HFFc6 (cell line): ENCODE results near the gene MEF2B. TPM values are rescaled to one million over a fixed set of nuclear protein-coding genes. Genes with fewer than 3 reads are reported as not detected.

Experiments
- DNase-seq: peaks from one replicate; pipeline ENCODE4 v3.0.0-alpha.2; 2018
- H3K27ac Mint-ChIP-seq: 2 replicates; pipeline ENCODE4 v1.8.0; 2020; ENCODE audit warnings: mild to moderate bottlenecking, mixed read lengths
- H3K27me3 Mint-ChIP-seq: 2 replicates; pipeline ENCODE4 v1.8.0; 2021; ENCODE audit warnings: mild to moderate bottlenecking, moderate library complexity, mixed read lengths; ENCODE audit not compliant: insufficient read depth
- H3K36me3 Mint-ChIP-seq: 2 replicates; pipeline ENCODE4 v1.8.0; 2021; ENCODE audit warnings: low read depth, mixed read lengths
- H3K4me1 Mint-ChIP-seq: 2 replicates; pipeline ENCODE4 v1.8.0; 2020; ENCODE audit warnings: low read depth, mixed read lengths
- H3K4me3 Mint-ChIP-seq: 2 replicates; pipeline ENCODE4 v1.8.0; 2020; ENCODE audit warnings: mild to moderate bottlenecking, moderate library complexity, mixed read lengths
- H3K9me3 Mint-ChIP-seq: 2 replicates; pipeline ENCODE4 v1.8.0; 2020; ENCODE audit warnings: mild to moderate bottlenecking, mixed read lengths
- total RNA-seq, 6 experiments: library from RNA; stranded (reverse); fragmentation: NEBNext Ultra II Directional; extraction: Animal tissue kit (Norgen Biotek cat#: 25700); gene quantifications; 2 replicates in 1 of 6; 3 replicates in 5 of 6; pipeline ENCODE4 v1.2.3, GENCODE V29; 2021
- TF ChIP-seq, protein P1 (sequence below): fragments of 200-600 bp; sonication (generic); IDR thresholded peaks from 2 replicates; pipeline ENCODE4 v1.5.0; 2021; ENCODE audit warnings: antibody characterized with exemption, mild to moderate bottlenecking

Gene MEF2B
- total RNA-seq, 6 experiments from 2014 or later = 0.20 to 1.9 (median 0.82) TPM

DNA sequence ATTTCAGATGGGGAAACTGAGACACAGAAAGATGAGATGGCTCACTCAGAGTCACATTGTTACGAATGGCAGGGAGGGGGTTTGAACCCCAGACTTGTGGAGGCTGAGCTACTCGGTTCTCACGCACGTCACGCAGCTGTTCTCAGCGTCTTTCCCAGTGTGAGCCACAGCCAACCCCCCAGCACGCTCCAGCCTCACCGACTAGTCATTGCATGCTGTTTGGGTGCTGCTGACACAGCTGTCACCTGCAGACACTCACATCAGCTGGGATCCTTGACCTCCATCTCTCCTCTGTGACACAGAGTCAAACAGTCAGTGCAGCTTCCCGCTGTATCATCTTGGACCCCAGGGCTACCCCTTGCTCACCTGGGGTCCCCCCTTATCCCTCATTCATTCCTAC is 39.3 kb upstream of the MEF2B start:
- H3K4me1 Mint-ChIP-seq = no peaks in the 10 kb centered on the region
- H3K4me3 Mint-ChIP-seq = no peak overlapping the region
- H3K9me3 Mint-ChIP-seq = no peaks in the 10 kb centered on the region
- no peaks in the 10 kb centered on the region for H3K36me3 Mint-ChIP-seq
- no peak for DNase-seq
- H3K27me3 Mint-ChIP-seq = peaks cover 19% of the 10 kb centered on the region
- H3K27ac Mint-ChIP-seq = no peak overlapping the region
- TF ChIP-seq, protein P1, sequence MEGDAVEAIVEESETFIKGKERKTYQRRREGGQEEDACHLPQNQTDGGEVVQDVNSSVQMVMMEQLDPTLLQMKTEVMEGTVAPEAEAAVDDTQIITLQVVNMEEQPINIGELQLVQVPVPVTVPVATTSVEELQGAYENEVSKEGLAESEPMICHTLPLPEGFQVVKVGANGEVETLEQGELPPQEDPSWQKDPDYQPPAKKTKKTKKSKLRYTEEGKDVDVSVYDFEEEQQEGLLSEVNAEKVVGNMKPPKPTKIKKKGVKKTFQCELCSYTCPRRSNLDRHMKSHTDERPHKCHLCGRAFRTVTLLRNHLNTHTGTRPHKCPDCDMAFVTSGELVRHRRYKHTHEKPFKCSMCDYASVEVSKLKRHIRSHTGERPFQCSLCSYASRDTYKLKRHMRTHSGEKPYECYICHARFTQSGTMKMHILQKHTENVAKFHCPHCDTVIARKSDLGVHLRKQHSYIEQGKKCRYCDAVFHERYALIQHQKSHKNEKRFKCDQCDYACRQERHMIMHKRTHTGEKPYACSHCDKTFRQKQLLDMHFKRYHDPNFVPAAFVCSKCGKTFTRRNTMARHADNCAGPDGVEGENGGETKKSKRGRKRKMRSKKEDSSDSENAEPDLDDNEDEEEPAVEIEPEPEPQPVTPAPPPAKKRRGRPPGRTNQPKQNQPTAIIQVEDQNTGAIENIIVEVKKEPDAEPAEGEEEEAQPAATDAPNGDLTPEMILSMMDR = no peak

DNA sequence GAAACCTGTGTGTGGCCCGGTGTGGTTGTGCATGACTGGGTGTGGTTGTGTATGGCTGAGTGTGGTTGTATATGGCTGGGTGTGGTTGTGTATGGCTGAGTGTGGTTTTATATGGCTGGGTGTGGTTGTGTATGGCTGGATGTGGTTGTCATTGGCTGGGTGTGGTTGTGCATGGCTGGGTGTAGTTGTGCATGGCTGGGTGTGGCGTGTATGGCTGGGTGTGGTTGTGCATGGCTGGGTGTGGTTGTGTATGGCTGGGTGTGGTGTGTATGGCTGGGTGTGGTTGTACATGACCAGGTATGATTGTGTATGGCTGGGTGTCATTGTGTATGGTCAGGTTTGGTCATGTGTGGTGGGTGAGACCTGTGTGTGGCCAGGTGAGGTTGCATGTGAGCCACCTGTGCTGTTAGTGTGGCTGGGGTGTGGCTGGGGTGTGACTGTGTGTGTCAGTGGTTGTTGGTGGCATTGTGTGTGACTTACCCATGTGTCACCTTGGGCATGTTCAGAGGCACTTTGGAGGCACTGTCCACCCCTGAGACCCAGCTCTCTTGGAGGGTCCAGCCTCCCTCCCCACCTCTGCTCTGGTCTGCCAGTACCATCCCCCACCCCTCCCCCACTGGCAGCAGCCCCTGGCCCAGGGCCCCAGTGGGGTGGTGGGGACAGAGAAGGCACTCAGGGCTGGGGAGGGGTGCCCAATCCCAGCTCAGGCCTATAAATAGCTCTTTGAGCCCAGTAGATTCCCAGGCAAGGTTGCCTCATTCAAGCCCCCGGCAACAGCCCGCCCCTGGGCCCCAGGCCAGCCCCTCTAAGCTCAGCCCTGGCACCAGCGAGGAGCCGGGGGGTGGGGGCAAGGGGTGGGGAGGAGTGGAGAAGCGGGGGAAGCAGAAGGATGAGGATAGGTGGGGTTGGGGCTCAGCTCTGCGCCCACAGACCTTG is 37.8 kb upstream of the MEF2B start:
- Mint-ChIP-seq H3K4me1 (peaks cover under 1% of the 10 kb centered on the region), H3K27ac (no peak overlapping the region), H3K9me3 (no peaks in the 10 kb centered on the region), H3K36me3 (peaks cover under 1% of the 10 kb centered on the region; the same call in 1 of the 2 replicates), H3K27me3 (peaks cover 14% of the 10 kb centered on the region), H3K4me3 (no peak overlapping the region)
- TF ChIP-seq, protein P1 = no peak
- DNase-seq = no peak

DNA sequence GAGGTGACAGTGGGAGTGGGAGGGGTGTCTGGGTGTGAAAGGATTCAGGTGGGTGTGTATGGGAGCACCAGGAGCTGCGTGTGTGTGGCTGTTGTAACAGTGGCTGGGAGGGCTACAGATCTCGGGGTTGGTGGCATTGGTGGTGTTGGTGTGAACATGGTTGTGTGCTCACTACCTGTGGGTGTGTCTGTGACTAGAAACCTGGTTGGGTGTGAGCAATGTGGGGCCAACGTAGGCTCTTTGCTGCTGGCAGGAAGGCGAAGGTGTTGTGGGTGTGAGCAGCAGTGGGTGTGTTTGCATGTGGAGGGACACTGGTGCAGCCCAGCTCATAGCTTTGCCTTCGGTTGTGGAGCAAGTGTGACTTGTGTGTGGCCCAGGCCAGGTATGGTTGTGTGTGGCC is 36.9 kb upstream of the MEF2B start:
- TF ChIP-seq, protein P1 = no peak
- peaks cover 14% of the 10 kb centered on the region for H3K27me3 Mint-ChIP-seq
- peaks cover 11% of the 10 kb centered on the region for H3K4me1 Mint-ChIP-seq
- H3K9me3 Mint-ChIP-seq = no peaks in the 10 kb centered on the region
- no peak overlapping the region for H3K27ac Mint-ChIP-seq
- H3K4me3 Mint-ChIP-seq = no peak overlapping the region
- H3K36me3 Mint-ChIP-seq = peaks cover 10% of the 10 kb centered on the region
- DNase-seq = no peak

DNA sequence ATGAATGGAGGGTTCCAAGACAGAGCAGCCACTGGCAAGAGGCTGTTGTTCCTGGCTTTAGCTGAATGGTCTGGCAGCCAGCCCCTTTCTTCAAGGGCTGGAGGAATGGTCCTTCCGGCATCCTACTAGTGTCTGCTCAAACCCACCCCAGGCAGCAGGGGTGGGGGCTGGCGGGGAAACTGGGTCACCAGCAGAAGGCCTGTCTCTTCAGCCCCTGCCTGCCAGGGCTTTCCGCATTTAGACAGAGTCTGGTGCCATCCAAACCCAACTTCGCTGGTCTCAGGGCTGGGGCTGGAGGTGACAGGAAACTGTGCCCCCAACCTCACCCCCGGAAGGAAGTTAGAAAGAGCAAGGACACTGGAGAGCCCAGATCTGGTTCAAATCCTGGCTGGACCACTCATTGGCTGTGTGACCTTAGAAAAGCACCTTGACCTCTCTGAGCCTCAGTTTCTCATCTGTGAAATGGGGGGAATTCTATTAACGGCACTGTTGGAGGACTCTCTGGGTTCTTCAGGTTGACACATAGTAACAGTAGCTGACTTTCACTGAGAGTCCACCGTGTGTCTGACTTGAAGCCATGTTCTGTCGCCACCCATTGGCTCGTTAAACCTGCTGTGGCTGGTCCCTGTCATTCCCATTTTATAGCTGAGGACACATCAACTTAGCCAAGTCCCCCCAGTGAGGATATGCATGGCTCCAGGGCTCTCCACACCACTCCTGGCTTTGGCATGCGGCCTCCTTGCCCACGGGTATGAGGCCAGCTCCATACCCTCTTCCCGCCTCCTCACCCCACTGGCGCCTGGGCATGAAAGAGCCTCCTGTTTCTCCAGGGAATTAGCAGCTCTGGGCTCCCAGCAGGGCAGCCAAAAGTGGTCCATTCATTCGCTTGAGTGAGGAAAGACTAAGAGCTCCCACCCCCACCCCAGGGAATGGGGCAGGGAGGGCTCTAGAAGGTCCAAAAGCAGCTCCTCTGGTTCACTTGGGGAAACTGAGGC is 35.6 kb upstream of the MEF2B start:
- Mint-ChIP-seq H3K27me3 (peaks cover 9% of the 10 kb centered on the region), H3K27ac (no peak overlapping the region), H3K36me3 (peaks cover 11% of the 10 kb centered on the region), H3K9me3 (no peaks in the 10 kb centered on the region), H3K4me1 (peaks cover 11% of the 10 kb centered on the region), H3K4me3 (no peak overlapping the region)
- TF ChIP-seq, protein P1 = no peak
- no peak for DNase-seq

DNA sequence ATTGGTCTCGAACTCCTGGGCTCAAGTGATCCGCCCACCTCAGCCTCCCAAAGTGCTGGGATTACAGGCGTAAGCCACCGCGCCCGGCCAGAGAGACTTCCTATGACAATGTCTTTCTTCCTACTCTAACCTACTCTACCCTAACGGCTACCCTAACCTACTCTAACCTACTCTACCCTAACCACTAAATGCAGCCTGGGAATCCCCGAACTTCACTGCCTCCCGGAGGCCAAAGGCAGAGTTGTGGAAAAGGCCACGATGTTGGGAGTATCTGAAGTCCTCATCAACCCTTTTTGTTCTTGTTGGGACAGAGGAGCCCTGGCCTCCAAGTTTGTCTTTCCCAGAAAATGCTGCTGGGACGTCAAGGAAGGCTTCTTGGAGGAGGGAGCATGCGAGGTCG is 34.1 kb upstream of the MEF2B start:
- Mint-ChIP-seq H3K36me3 (peaks cover 11% of the 10 kb centered on the region), H3K27ac (no peak overlapping the region), H3K4me3 (peak overlapping the region; percentile 53), H3K9me3 (no peaks in the 10 kb centered on the region), H3K27me3 (peaks cover 9% of the 10 kb centered on the region), H3K4me1 (peaks cover 11% of the 10 kb centered on the region)
- TF ChIP-seq, protein P1 = 0 out of 2 replicates have a peak, but pooled peaks have one; percentile 11
- DNase-seq = no peak
